Ectodermal cell (in vitro differentiated cells): ENCODE data around the gene CREBL2.
"Not testable (repeated sequence)": the region's sequence is repeated elsewhere in the genome, so short reads cannot be mapped to it uniquely, and the experiment has no call there.

ENCODE experiments used
- H3K27ac ChIP-seq: 2 replicates; pipeline ENCODE4 v1.7.0; 2013; ENCODE audit warnings: mild to moderate bottlenecking, low read depth, low read length; ENCODE audit not compliant: insufficient read depth, poor library complexity, severe bottlenecking
- H3K27me3 ChIP-seq: 2 replicates; pipeline ENCODE4 v1.7.0; 2013; ENCODE audit warnings: mild to moderate bottlenecking, low read length; ENCODE audit not compliant: insufficient read depth, control insufficient read depth, poor library complexity, severe bottlenecking
- H3K36me3 ChIP-seq: one replicate; pipeline ENCODE4 v1.7.0; 2013; ENCODE audit warnings: low read length; ENCODE audit not compliant: control insufficient read depth, insufficient read depth
- H3K4me1 ChIP-seq: one replicate; pipeline ENCODE4 v1.7.0; 2013; ENCODE audit warnings: low read length; ENCODE audit not compliant: control insufficient read depth, insufficient read depth
- H3K4me3 ChIP-seq: 2 replicates; pipeline ENCODE4 v1.7.0; 2013; ENCODE audit warnings: low read depth, low read length, control low read depth; ENCODE audit not compliant: insufficient read depth
- H3K9me3 ChIP-seq: 2 replicates; pipeline ENCODE4 v1.7.0; 2013; ENCODE audit warnings: mild to moderate bottlenecking, low read length, moderate library complexity; ENCODE audit not compliant: control insufficient read depth
- WGBS, 2 experiments: methylation state at CpG; one replicate each; pipeline ENCODE4 v1.1.7; 2013; ENCODE audit warnings: missing lambda C conversion rate in 2 of 2; 5-methylcytosine and 5-hydroxymethylcytosine counted together

CREBL2 gene

GRCh38 chr12:12582193-12582881, 29.3 kb upstream of the CREBL2 start:
- Histone ChIP-seq H3K4me1 (no peaks in the 10 kb centered on the region), H3K27ac (no peak overlapping the region)

GRCh38 chr12:12582895-12583303, 28.8 kb upstream of the CREBL2 start:
- no peak overlapping the region for H3K4me3 ChIP-seq
- H3K9me3 ChIP-seq = no peaks in the 10 kb centered on the region
- no peaks in the 10 kb centered on the region for H3K36me3 ChIP-seq
- no peak overlapping the region for H3K27ac ChIP-seq
- WGBS, 2 experiments = 88 to 92% methylated on average over 6 of the region's 6 CpGs
- no peaks in the 10 kb centered on the region for H3K4me1 ChIP-seq
- no peaks in the 10 kb centered on the region for H3K27me3 ChIP-seq

More at GRCh38 chr12:12582193-12582881, 29.3 kb upstream of the CREBL2 start:
- no peaks in the 10 kb centered on the region for H3K9me3 ChIP-seq
- no peaks in the 10 kb centered on the region for H3K27me3 ChIP-seq
- H3K36me3 ChIP-seq = no peaks in the 10 kb centered on the region
- WGBS, 2 experiments = 85 to 86% methylated on average over 4 of the region's 4 CpGs
- no peak overlapping the region for H3K4me3 ChIP-seq

GRCh38 chr12:12583510-12584178, 28.0 kb upstream of the CREBL2 start:
- Histone ChIP-seq H3K4me1 (no peaks in the 10 kb centered on the region), H3K36me3 (no peaks in the 10 kb centered on the region), H3K27me3 (no peaks in the 10 kb centered on the region), H3K4me3 (no peak overlapping the region), H3K9me3 (no peaks in the 10 kb centered on the region), H3K27ac (no peak overlapping the region)
- 79 to 95% methylated on average over 5 of the region's 5 CpGs for WGBS, 2 experiments

GRCh38 chr12:12585115-12585863, 26.4 kb upstream of the CREBL2 start:
- WGBS, 2 experiments = 96 to 98% methylated on average over 2 of the region's 2 CpGs
- H3K36me3 ChIP-seq = no peaks in the 10 kb centered on the region
- no peak overlapping the region for H3K27ac ChIP-seq
- H3K4me1 ChIP-seq = no peaks in the 10 kb centered on the region
- H3K9me3 ChIP-seq = no peaks in the 10 kb centered on the region
- H3K27me3 ChIP-seq = no peaks in the 10 kb centered on the region
- no peak overlapping the region for H3K4me3 ChIP-seq

- Histone ChIP-seq H3K36me3 (no peaks in the 10 kb centered on the region), H3K4me1 (no peaks in the 10 kb centered on the region), H3K27me3 (no peaks in the 10 kb centered on the region), H3K9me3 (no peaks in the 10 kb centered on the region), H3K4me3 (no peak overlapping the region), H3K27ac (no peak overlapping the region)
- 89 to 95% methylated on average over 8 of the region's 8 CpGs for WGBS, 2 experiments
These were observed 24.6 kb upstream of the CREBL2 start for GRCh38 chr12:12586879-12587675.

- Histone ChIP-seq H3K4me1 (no peaks in the 10 kb centered on the region), H3K9me3 (no peaks in the 10 kb centered on the region), H3K27me3 (no peaks in the 10 kb centered on the region), H3K27ac (no peak overlapping the region), H3K4me3 (no peak overlapping the region), H3K36me3 (no peaks in the 10 kb centered on the region)
- 92 to 95% methylated on average over 1 of the region's 1 CpG for WGBS, 2 experiments
These were observed 23.8 kb upstream of the CREBL2 start for GRCh38 chr12:12587878-12588277.

GRCh38 chr12:12588436-12588835, 23.2 kb upstream of the CREBL2 start:
- WGBS, 2 experiments = 83 to 99% methylated on average over 2 to 3 of the region's 3 CpGs
- H3K4me3 ChIP-seq, H3K9me3 ChIP-seq, H3K27me3 ChIP-seq, H3K4me1 ChIP-seq, H3K27ac ChIP-seq, H3K36me3 ChIP-seq: not testable (repeated sequence)

- Histone ChIP-seq H3K27me3 (no peaks in the 10 kb centered on the region), H3K27ac (no peak overlapping the region), H3K4me1 (no peaks in the 10 kb centered on the region), H3K9me3 (no peaks in the 10 kb centered on the region), H3K4me3 (no peak overlapping the region), H3K36me3 (no peaks in the 10 kb centered on the region)
- WGBS, 2 experiments = 93 to 96% methylated on average over 6 of the region's 6 CpGs
These were observed 20.7 kb upstream of the CREBL2 start for GRCh38 chr12:12590961-12591360.

- H3K36me3 ChIP-seq = no peaks in the 10 kb centered on the region
- H3K27ac ChIP-seq = no peak overlapping the region
- no peaks in the 10 kb centered on the region for H3K9me3 ChIP-seq
- H3K4me3 ChIP-seq = no peak overlapping the region
- no peaks in the 10 kb centered on the region for H3K27me3 ChIP-seq
- 85 to 89% methylated on average over 3 of the region's 3 CpGs for WGBS, 2 experiments
- H3K4me1 ChIP-seq = no peaks in the 10 kb centered on the region
These were observed 18.7 kb upstream of the CREBL2 start for GRCh38 chr12:12592930-12593329.

- H3K27ac ChIP-seq, H3K4me3 ChIP-seq: not testable (repeated sequence)
- 87 to 100% methylated on average over 1 to 2 of the region's 2 CpGs for WGBS, 2 experiments
These were observed 15.7 kb upstream of the CREBL2 start for GRCh38 chr12:12595929-12596328.

More at GRCh38 chr12:12595929-12596328, 15.7 kb upstream of the CREBL2 start:
- not testable (repeated sequence) for H3K36me3 ChIP-seq, H3K4me1 ChIP-seq, H3K9me3 ChIP-seq, H3K27me3 ChIP-seq
